ENCODE measurements around the gene EPG5.

GRCh38 chr18:45895339-45895738, 71.8 kb downstream of the EPG5 start:
- TF ChIP-seq CTCF (IDR thresholded peaks at IDR 0.05) (no peak), POLR2A (IDR thresholded peaks at IDR 0.05) (no peak)
